Prostate gland (tissue), 2 donors: Measurements from ENCODE around the gene PIK3C3.

Source experiments
- CTCF ChIP-seq, 4 experiments: fragments of 200-600 bp in 2 of 4; fragments of 450-650 bp in 2 of 4; sonication (generic) in 2 of 4; IDR thresholded peaks; 1 replicate in 3 of 4; 2 replicates in 1 of 4; pipeline ENCODE4 v1.5.1; 2016 to 2019; ENCODE audit warnings: antibody characterized with exemption in 4 of 4, mild to moderate bottlenecking in 2 of 4, moderate library complexity in 2 of 4
- POLR2A ChIP-seq: fragments of 450-650 bp; IDR thresholded peaks from one replicate; pipeline ENCODE4 v1.6.1; 2016; ENCODE audit warnings: antibody characterized with exemption, mild to moderate bottlenecking
- POLR2AphosphoS5 ChIP-seq: sonication (generic); formaldehyde crosslinking; IDR thresholded peaks from one replicate; pipeline ENCODE4 v1.6.1; 2017; ENCODE audit warnings: antibody characterized with exemption

GRCh38 chr18:42025491-42025890 lies 70.5 kb downstream of the PIK3C3 start:
- TF ChIP-seq CTCF (IDR thresholded peaks at IDR 0.05) = no peak
- TF ChIP-seq POLR2AphosphoS5 = no peak
- no peak for TF ChIP-seq POLR2A
